BE2C (cell line): Measurements from ENCODE around the gene C13orf42. TPM values are rescaled to one million over a fixed set of nuclear protein-coding genes. Genes with fewer than 3 reads are reported as not detected.
A peak's percentile ranks its signal among the peaks of the same experiment; 100 is the strongest.

ENCODE experiments used
- DNase-seq: peaks from one replicate; pipeline ENCODE4 v3.0.0-alpha.2; 2020
- H3K27me3 ChIP-seq: fragments of 250-450 bp; sonication (Bioruptor Pico); 2 replicates; pipeline ENCODE4 v1.5.1; 2020; ENCODE audit warnings: mild to moderate bottlenecking
- H3K36me3 ChIP-seq: fragments of 250-450 bp; sonication (Bioruptor Pico); 2 replicates; pipeline ENCODE4 v1.5.1; 2020; ENCODE audit warnings: mild to moderate bottlenecking
- H3K4me1 ChIP-seq: fragments of 250-450 bp; sonication (Bioruptor Pico); 2 replicates; pipeline ENCODE4 v1.5.1; 2020
- H3K4me3 ChIP-seq: 2 replicates; pipeline ENCODE4 v1.5.1; 2011; ENCODE audit warnings: low read depth, low read length
- H3K9me3 ChIP-seq: fragments of 250-450 bp; sonication (Bioruptor Pico); 2 replicates; pipeline ENCODE4 v1.5.1; 2020
- CTCF ChIP-seq: IDR thresholded peaks from 2 replicates; pipeline ENCODE4 v1.5.1; 2012; ENCODE audit warnings: mild to moderate bottlenecking, low read depth, low read length
- polyA plus RNA-seq: library from polyadenylated mRNA; unstranded; fragments of >200 nt; gene quantifications from one replicate; pipeline ENCODE4 v1.2.1, GENCODE V29; 2012; ENCODE audit warnings: low read depth, missing spikeins; ENCODE audit not compliant: insufficient read length, insufficient read depth

Gene C13orf42
- polyA plus RNA-seq, result not detected

GRCh38 chr13:51111174-51111573, at the start of gene C13orf42:
TSS of gene C13orf42 (minus strand) at chr13:51111274. CDS start at chr13:51111209, 65 bp downstream.
- Histone ChIP-seq H3K4me3 (no peak within 1 kb of the TSS), H3K4me1 (no peaks in the 10 kb centered on the region), H3K27me3 (no peaks in the 10 kb centered on the region), H3K36me3 (no peaks in the 10 kb centered on the region), H3K9me3 (no peaks in the 10 kb centered on the region)
- no peak for DNase-seq
- no peak for TF ChIP-seq CTCF

GRCh38 chr13:51158880-51159518, 47.9 kb upstream of the C13orf42 start:
- no peak for TF ChIP-seq CTCF
- Histone ChIP-seq H3K36me3 (no peaks in the 10 kb centered on the region), H3K4me3 (no peak overlapping the region), H3K27me3 (no peaks in the 10 kb centered on the region), H3K4me1 (no peaks in the 10 kb centered on the region), H3K9me3 (no peaks in the 10 kb centered on the region)
- DNase-seq, result no peak

- H3K27me3 ChIP-seq, result no peaks in the 10 kb centered on the region
- no peaks in the 10 kb centered on the region for H3K4me1 ChIP-seq
Observed at GRCh38 chr13:51158365-51158764, 47.3 kb upstream of the C13orf42 start.

GRCh38 chr13:51156648-51157047, 45.6 kb upstream of the C13orf42 start:
- no peaks in the 10 kb centered on the region for H3K27me3 ChIP-seq
- no peak for TF ChIP-seq CTCF
- no peaks in the 10 kb centered on the region for H3K4me1 ChIP-seq
- H3K4me3 ChIP-seq, result no peak overlapping the region
- no peaks in the 10 kb centered on the region for H3K9me3 ChIP-seq
- H3K36me3 ChIP-seq, result no peaks in the 10 kb centered on the region
- DNase-seq, result no peak

More at GRCh38 chr13:51158365-51158764, 47.3 kb upstream of the C13orf42 start:
- Histone ChIP-seq H3K36me3 (no peaks in the 10 kb centered on the region), H3K4me3 (no peak overlapping the region), H3K9me3 (no peaks in the 10 kb centered on the region)
- peak; percentile 25 for TF ChIP-seq CTCF
- DNase-seq, result peak; percentile 18

- Histone ChIP-seq H3K4me3 (no peak overlapping the region), H3K36me3 (no peaks in the 10 kb centered on the region), H3K27me3 (no peaks in the 10 kb centered on the region), H3K4me1 (no peaks in the 10 kb centered on the region), H3K9me3 (no peaks in the 10 kb centered on the region)
- no peak for TF ChIP-seq CTCF
- DNase-seq, result no peak
Observed at GRCh38 chr13:51155776-51156515, 44.9 kb upstream of the C13orf42 start.

- Histone ChIP-seq H3K4me3 (no peak overlapping the region), H3K36me3 (no peaks in the 10 kb centered on the region), H3K27me3 (no peaks in the 10 kb centered on the region), H3K9me3 (no peaks in the 10 kb centered on the region), H3K4me1 (no peaks in the 10 kb centered on the region)
- no peak for TF ChIP-seq CTCF
- no peak for DNase-seq
Observed at GRCh38 chr13:51155161-51155560, 44.1 kb upstream of the C13orf42 start.
